NK-92 (cell line): ENCODE data around the gene ARHGAP18.

Source experiments
- DNase-seq: peaks from one replicate; lab custom pipeline; 2025; ENCODE audit not compliant: unreplicated experiment; lab: John Stamatoyannopoulos, UW

The ARHGAP18 gene

DNA sequence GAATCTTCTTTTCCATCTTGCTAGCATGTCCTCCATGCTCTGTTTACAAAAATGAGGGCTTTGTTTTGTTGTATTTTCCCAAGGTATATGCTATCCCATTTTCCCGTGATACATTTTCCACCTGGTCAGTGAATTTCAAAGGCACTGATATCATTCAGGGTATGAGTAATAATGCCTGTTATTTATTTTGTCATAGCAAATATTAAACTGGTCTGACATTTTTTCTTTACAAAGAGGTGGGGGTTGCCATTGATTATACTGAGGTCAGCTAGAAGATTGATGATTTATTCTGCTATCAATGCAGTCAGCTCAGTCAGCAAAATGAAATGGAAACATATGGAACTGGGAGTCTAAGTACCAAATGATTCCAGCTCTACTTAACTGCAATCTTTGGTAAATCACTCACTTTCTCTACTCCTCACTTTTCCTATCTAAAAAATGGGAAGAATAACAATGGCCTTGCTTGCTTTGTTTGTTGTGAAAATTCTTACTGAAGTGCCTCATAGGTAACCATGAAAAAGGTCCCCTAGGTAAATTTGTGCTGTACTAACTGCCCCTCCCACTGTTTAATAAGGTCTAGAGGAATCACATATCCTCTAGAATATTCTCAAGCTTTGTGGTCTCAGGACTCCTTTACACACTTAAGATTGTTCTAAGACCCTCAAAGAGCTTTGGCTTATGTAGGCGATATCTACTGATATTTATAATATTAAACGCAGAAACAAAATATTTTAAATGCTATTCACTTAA, 64.0 kb downstream of the ARHGAP18 start:
- no peak for DNase-seq

GRCh38 chr6:129645106-129645829, 64.7 kb downstream of the ARHGAP18 start:
- DNase-seq, result no peak

- DNase-seq, result no peak
These were observed 65.4 kb downstream of the ARHGAP18 start for GRCh38 chr6:129644567-129645015.

GRCh38 chr6:129643968-129644367, 66.0 kb downstream of the ARHGAP18 start:
- no peak for DNase-seq

GRCh38 chr6:129643176-129643575, 66.8 kb downstream of the ARHGAP18 start:
- DNase-seq, result no peak

- no peak for DNase-seq
These were observed 67.7 kb downstream of the ARHGAP18 start for GRCh38 chr6:129642322-129642721.

DNA sequence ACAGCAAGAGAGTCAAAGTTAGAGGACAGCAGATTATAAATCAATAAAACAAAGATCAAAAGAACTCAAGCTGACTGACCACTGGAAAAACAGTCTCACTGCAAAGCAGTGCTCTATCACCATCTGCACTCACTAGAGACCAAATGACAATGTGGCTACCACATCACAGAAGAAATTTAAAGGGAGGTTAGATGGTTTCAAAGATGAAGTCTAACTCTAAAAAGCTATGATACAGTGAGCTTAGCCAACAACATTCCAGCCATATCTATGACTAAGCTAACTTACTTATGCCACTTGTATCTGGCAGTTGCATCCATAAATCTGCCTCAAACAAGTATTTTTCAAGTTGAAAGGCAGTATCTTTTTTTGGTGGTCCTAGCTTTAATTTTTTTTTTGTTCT, 68.6 kb downstream of the ARHGAP18 start:
- DNase-seq, result no peak

DNA sequence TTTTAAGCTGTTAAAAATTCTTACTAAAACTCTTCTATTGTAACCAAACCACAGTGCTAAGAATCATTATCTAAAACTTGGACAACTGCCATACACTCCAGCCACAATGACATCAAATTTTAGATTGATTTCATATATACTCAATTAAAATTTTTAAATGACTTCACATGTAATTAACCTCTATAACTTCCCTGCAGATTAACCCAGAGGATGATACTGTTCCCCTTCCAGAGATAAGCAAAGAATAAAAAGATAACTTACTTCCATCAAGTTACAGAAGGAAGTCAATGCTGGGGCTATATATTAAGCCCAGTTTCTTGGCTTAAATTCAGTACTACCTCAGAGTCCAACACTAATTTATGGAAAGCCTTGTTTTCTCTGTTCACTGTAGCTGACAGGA, 71.3 kb downstream of the ARHGAP18 start:
- no peak for DNase-seq

DNA sequence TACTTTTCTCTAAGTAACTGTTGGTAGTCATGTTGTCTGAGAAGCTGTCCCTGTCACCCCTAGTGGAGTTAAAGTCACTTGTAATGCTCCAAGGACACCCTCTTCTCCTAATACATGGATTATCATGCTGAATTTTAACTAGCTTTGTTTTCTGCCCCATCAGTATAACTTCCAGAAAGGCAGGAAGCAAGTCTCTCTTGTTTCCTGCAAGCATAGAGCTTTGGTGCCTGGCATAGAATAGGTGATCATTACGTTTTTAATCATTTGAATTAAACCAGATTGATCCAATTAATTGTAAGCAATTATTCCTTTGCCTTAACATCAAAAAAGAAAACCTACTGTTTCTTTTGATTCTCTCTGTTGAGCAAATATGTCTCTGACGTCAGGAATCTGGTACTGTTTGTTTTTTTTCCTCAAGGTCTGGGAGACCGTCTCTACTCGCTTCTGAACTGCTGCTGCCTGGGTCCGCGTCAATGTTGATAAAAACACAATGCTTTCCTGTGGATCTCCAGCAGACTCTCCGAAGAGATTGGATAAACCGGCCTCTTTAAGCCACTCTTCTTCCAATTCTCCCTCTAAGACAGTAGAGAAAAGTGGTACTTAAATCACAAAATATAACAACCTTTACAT, 71.8 kb downstream of the ARHGAP18 start:
- DNase-seq, result no peak

GRCh38 chr6:129637340-129638054, 72.5 kb downstream of the ARHGAP18 start:
- no peak for DNase-seq

DNA sequence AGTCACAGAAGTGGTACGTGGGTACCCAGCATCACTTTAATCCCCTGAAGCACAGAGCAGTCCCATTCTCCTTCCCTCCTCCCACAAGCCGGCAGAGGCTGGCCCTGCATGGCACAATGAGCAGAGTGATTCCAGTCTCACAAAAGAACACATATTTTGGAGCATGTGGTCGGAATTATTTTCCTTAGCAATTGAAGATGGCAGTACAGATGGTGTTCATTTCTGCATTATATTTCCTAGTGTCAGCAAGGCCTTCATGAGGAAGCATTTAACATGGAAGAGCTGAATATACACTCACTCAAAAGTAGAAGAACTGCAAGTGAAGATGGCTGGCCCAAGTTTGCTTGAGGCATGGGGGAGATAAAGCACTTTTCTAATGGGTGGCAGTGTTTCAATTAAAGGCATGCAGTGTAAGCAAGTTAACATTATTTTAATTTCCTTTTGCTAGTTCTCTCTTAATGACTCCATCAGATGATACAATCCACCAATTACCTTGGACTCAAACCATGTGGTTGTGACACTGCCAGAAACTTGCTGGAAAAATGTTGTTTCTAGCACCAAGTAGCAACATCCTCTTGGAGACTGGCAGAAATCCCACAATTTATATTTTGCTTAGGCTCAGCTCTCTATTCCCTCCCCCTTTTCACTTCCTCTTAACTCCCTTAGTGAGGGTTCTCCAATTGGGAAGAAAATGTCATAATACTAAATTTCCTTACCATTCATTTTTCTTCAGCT, 74.4 kb downstream of the ARHGAP18 start:
- no peak for DNase-seq

- DNase-seq, result no peak
These were observed 75.4 kb downstream of the ARHGAP18 start for GRCh38 chr6:129634411-129635230.

- DNase-seq, result no peak
These were observed 76.4 kb downstream of the ARHGAP18 start for GRCh38 chr6:129633529-129633928.

- no peak for DNase-seq
These were observed 77.8 kb downstream of the ARHGAP18 start for GRCh38 chr6:129632172-129632613.

DNA sequence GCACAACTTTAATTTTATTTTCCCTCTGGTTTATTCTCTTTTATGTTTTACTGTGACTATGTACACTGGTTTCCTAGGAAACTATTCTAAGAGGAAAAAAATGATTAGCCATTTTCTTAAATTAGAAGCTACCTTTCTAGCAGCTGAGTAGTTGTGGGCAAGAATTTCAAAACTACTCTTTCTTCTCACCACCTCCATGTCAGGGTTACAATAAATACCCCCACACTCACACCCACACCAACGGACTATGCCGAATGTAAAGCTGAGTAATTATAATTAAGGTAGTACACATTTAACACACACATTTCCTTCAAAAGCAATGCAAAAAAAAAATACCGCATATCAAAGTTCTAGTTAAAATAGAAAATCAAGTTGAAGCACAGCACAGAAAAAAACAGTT, 78.9 kb downstream of the ARHGAP18 start:
- no peak for DNase-seq

DNA sequence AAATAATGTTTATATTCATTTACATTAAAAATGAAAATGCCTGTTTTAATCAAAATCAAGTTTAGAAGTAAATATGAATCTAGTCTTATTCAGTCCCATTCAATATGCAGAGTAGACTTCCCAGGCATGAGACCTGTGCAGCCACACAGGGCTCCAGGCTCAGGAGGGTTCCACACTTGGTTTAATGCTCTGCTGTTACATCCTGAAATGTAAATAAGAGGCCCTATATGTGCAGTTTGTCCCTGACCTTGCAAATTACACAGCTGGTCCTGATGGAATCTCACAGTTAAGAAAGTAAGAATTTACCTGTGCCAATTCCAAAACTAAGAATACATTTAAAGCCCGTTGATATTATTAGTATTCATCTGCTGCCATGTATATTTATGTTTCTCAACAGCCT, 79.4 kb downstream of the ARHGAP18 start:
- no peak for DNase-seq

- no peak for DNase-seq
These were observed 81.7 kb downstream of the ARHGAP18 start for GRCh38 chr6:129628101-129628815.

DNA sequence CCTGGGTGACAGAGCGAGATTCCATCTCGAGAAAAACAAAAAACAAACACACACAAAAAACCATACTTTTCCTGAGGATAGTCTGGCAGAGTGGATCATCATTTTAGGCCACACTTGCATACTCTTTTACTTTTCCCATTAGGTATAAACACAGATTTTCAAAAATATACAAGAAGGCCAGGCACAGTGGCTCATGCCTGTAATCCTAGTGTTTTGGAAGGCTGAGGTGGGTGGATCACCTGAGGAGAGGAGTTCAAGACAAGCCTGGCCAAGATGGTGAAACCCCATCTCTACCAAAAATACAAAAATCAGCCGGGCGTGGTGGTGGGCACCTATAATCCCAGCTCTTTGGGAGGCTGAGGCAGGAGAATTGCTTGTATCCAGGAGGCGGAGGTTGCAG, 85.5 kb downstream of the ARHGAP18 start:
- DNase-seq, result no peak
